Embryonic facial prominence (tissue), 1 donor: ENCODE results near the gene TBC1D22A.

Source experiments
- DNase-seq: peaks from one replicate; pipeline ENCODE4 v3.0.0-alpha.2; 2016; ENCODE audit errors: extremely low spot score

The TBC1D22A gene

GRCh38 chr22:47215851-47216250, 453.4 kb downstream of the TBC1D22A start:
- DNase-seq, result no peak

GRCh38 chr22:47218671-47219070, 456.2 kb downstream of the TBC1D22A start:
- DNase-seq, result no peak

- DNase-seq, result no peak
Observed at GRCh38 chr22:47219789-47220188, 457.3 kb downstream of the TBC1D22A start.

GRCh38 chr22:47220752-47221151, 458.3 kb downstream of the TBC1D22A start:
- DNase-seq, result no peak

GRCh38 chr22:47221840-47222615, 459.6 kb downstream of the TBC1D22A start:
- no peak for DNase-seq
